Activated T-cell treated with anti-CD3 and anti-CD28 coated beads for 24 hours (primary cell): ENCODE results near the gene ZNF610.

Experiments
- DNase-seq: peaks from one replicate; pipeline ENCODE4 v3.0.0-alpha.2; 2020; ENCODE audit warnings: low read depth

ZNF610 gene

GRCh38 chr19:52398081-52398441, 62.0 kb downstream of the ZNF610 start:
- DNase-seq: no peak

- DNase-seq: no peak
Observed at GRCh38 chr19:52410276-52410675, 74.2 kb downstream of the ZNF610 start.

DNA sequence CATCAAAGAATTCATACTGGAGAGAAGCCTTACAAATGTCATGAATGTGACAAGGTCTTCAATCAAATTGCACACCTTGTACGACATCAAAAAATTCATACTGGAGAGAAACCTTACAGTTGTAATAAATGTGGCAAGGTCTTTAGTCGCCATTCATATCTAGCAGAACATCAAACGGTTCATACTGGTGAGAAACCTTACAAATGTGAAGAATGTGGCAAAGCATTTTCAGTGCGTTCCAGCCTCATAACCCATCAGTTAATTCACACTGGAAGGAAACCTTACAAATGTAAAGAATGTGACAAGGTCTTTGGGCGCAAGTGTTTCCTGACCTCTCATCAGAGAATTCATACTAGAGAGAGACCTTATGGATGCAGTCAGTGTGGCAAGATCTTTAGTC, 79.7 kb downstream of the ZNF610 start:
- DNase-seq: no peak
